NCI-H2107 treated with DMSO at 0.1 percent for 48 hours (cell line): ENCODE measurements around the gene PTPN11.
"Not testable (repeated sequence)": the region's sequence is repeated elsewhere in the genome, so short reads cannot be mapped to it uniquely, and the experiment has no call there.

Experiments used
- DNase-seq: peaks from one replicate; lab custom pipeline; 2025; ENCODE audit not compliant: unreplicated experiment; lab: John Stamatoyannopoulos, UW

Gene PTPN11

GRCh38 chr12:112418608-112419296 lies at the start of gene PTPN11:
PTPN11 (plus strand) TSS chr12:112418947; CDS start chr12:112419112, 165 bp downstream.
- peak; percentile 37 for DNase-seq

GRCh38 chr12:112370199-112370598 lies 48.5 kb upstream of the PTPN11 start:
- DNase-seq, result no peak

- DNase-seq, result no peak
These were observed 47.8 kb upstream of the PTPN11 start for GRCh38 chr12:112370868-112371510.

GRCh38 chr12:112374166-112374740 lies 44.5 kb upstream of the PTPN11 start:
- DNase-seq, result no peak

- no peak for DNase-seq
These were observed 43.6 kb upstream of the PTPN11 start for GRCh38 chr12:112375105-112375504.

- DNase-seq, result peak; percentile 49
These were observed 37.9 kb upstream of the PTPN11 start for GRCh38 chr12:112380663-112381405.

GRCh38 chr12:112381406-112381882 lies 37.3 kb upstream of the PTPN11 start:
- DNase-seq, result peak; percentile 43

GRCh38 chr12:112381883-112382796 lies 36.6 kb upstream of the PTPN11 start, which contains the start of gene HECTD4:
HECTD4 (minus strand) TSS chr12:112382431; CDS start chr12:112382128, 303 bp downstream.
- peak; percentile 85 for DNase-seq

GRCh38 chr12:112382866-112383265 lies 35.9 kb upstream of the PTPN11 start:
- DNase-seq, result no peak

GRCh38 chr12:112386726-112387125 lies 32.0 kb upstream of the PTPN11 start:
- DNase-seq, result no peak

GRCh38 chr12:112389228-112389627 lies 29.5 kb upstream of the PTPN11 start:
- DNase-seq, result no peak

- DNase-seq, result not testable (repeated sequence)
These were observed 28.7 kb upstream of the PTPN11 start for GRCh38 chr12:112389922-112390654.

GRCh38 chr12:112393328-112393727 lies 25.4 kb upstream of the PTPN11 start:
- DNase-seq, result no peak

GRCh38 chr12:112401054-112401453 lies 17.7 kb upstream of the PTPN11 start:
- DNase-seq, result no peak

- DNase-seq, result no peak
These were observed 16.7 kb upstream of the PTPN11 start for GRCh38 chr12:112401903-112402498.

GRCh38 chr12:112406519-112407488 lies 11.9 kb upstream of the PTPN11 start:
- no peak for DNase-seq

GRCh38 chr12:112407683-112408082 lies 11.1 kb upstream of the PTPN11 start:
- not testable (repeated sequence) for DNase-seq

GRCh38 chr12:112408621-112409020 lies 10.1 kb upstream of the PTPN11 start:
- DNase-seq, result no peak
